GM19043 (cell line): ENCODE measurements around the gene UMODL1.
"Not testable (repeated sequence)": the region's sequence is repeated elsewhere in the genome, so short reads cannot be mapped to it uniquely, and the experiment has no call there.

Experiments
- ATAC-seq: cut with Tn5 transposase; IDR thresholded peaks from one replicate; pipeline ENCODE4 v1.9.1; 2021; ENCODE audit warnings: low read depth; ENCODE audit not compliant: unreplicated experiment

Gene UMODL1

DNA sequence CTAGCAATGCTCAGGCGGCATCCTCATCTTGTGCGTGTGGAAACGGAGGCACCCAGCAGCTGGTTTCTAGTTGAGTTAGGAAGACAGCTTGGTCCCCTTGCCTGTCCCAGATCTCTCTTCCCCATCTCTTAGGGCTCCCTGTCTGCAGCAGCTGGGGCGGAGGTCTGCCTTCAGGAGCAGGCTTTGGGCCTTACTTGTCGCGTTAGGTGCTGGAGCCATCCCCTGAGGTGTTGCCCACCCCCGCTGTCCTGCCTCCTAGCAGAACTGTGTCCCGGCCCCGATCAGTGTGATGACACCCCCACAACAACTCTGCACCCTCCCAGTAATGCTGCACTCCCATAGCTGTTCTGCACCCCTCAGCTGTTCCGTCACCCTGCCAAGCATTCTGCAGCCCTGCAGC, 40.7 kb downstream of the UMODL1 start:
- ATAC-seq, result no peak

DNA sequence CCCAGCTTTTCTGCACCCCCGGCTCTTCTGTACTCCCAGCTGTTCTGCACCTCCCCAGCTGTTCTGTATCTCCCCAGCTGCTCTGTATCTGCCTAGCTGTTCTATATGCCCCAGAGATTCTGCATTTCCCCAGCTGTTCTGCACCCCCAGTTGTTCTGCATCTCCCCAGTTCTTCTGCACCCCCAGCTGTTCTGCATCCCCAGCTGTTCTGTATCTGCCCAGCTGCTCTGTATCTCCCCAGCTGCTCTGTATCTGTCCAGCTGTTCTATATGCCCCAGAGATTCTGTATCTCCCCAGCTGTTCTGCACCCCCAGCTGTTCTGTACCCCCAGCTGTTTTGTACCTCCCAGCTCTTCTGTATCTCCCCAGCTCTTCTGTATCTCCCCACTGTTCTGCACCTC, 41.1 kb downstream of the UMODL1 start:
- ATAC-seq, result no peak

DNA sequence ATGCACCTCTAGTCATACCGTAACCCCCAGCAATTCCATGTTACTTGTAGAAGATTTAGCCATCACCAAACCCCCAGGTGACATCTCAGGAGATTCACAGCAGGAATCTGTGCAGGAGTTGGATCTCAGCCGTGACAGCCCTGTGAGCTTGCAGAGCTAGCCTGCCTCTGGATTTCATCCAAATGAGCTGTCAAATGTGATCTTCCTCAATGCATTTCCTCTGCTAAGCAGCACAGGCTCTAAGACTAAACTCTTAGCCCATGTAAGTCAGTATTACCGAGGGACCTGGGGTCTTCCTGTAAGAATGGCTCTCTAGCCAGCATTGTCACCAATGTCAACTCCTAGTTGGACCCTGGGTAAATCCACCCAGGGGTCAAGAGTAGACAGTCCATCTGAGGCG, 41.7 kb downstream of the UMODL1 start:
- no peak for ATAC-seq

DNA sequence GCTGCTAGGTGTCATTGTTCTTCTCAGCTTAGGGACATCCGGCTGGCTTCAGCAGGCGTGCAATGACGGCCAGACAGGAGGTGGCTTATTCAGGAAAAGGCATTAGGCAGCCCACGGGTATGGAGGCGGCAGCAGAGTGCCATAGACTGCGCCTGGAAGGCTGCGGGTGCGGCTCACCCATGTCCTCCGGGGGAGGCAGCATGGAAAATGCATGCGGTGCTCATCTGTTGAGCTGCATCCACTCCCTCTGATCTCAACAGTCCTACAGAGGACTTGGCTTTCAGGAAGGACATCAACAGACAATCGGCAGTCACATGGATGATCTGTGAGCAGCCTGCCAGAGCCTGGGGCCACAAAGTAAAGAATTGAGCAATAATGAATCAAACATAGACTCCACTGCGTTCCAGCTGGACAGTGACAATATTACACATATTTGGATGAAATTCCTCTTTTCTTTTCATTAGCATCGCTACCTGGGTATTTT, 42.9 kb downstream of the UMODL1 start:
- ATAC-seq, result no peak

DNA sequence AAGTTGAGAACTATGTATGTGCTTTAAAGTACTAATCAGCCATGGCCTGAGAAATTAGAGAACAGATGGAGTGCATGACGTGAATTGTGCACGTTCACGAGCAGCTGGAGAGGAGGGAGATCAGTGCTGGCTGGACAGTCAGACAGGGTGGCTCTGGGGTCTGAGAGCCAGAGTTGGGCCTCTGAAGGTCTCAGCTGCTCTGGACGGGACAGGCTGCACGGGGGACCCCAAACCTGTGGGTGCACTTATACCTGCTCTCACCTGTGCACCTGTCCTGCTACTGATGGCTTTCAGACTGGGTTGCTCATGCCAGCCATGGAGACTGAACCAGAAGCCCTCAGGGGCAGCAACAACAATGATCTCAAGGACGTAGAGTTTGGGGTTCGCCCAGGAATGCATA, 43.5 kb downstream of the UMODL1 start:
- ATAC-seq, result no peak

DNA sequence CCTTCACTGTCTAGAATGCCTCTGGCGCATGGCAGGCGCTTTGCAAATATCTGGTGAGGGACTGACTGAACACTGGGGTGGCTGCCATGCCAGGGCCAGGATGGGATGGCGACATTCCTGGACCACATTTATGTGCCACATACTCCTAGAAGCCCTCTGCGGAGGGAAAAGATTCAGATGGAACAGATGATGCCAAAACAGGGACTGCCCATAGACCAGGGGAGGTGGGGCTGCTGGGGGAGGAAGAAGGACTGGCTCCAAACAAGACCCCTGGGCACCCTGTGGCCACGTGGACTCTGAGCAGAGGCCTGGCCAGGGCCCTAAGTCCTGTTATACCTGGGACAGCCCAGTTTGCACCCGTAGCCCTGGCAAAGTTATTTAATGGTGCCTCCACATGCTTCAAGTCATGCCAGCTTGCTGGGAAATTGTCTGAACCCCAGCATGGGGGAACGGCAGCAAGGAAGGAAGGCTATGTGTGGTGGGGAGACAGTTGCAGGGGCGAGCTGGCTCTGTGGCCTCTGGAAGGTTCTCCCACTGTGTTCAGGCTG, 44.1 kb downstream of the UMODL1 start:
- ATAC-seq, result no peak

DNA sequence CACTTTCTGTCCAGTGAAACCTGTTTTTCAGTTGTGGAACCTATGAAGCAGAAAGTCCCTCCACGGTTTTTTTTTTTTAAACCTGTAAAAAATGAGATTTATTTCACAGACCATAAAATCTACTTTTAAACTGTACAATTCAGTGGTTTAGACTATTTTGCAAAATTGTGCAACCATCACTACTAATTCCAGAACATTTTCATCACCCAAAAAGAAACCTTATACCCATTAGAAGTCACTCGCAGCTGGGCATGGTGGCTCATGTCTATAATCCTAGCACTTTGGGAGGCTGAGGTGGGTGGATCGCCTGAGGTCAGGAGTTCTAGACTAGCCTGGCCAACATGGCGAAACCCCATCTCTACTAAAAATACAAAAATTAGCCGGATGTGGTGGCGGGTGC, 45.4 kb downstream of the UMODL1 start:
- ATAC-seq, result not testable (repeated sequence)

DNA sequence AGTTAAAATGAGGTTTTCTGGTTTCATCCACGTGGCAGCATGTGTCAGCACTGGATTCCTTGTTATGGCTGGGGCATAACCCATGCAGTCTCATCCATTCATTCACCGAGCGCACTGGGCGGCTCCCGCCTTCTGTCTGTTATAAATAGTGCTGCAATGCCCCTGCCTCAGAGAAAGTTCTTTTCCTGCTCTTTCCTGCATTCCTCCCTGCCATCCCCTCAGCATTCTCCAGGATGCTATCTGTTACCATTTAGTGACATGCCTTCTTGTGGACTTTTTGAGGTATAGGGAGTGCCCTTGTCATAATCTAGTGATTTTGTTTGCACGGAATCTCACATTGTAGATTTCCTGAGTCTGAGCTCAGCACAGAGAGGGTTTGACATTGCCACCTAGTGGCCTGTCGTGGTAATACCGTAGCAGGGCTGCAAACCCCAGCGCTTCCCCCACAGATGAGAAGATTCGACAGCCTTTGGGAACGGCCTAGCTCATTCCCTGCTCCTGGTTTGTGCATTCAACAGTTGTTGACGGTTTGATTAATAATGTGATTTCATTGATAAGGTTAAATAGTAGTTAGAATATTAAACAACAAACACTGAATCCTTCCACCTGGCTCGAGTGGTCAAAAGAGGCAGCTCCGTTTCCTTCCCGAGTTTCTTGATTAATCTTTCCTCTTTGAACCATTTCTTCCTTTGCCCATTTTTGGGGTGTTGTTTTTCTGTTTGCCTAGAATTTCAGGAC, 46.3 kb downstream of the UMODL1 start:
- no peak for ATAC-seq

DNA sequence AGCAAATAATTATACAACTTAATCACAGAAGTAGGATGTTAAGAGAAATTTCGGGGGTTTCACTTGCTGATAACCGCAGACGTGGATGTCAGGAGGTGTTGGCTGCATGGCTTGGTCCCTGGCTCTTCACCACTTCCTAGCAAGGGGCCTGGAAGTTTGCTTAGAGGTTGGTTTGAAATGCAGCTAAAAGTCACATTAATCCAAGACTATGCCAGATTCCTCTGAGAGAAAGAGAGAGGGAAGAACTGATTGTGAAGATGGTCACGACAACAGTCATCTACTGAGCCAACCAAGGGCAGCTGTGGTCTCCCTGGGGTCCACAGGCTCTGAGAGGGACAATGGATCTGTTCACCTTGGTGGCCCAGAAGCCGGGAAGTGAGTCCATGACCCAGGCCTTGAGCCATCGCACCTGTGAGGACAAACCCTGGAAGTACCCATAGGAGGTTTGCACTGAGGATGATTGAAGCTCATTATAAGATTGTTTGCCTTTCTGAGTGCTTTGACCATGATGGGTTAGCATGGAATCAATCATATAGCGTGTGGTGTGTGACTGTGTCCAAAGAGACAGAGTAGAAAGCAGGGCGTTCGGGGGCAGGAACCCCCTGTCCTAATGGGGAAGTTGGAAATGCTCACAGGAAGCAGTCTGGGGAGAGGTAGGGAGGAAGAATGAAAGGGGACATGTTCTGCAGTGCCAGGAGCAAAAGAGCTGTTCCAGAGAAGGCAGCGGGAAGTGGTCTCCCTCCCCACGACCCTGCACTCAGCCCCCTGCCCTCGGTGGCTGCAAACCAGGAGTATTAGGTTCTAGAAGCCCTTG, 47.1 kb downstream of the UMODL1 start:
- ATAC-seq, result no peak

DNA sequence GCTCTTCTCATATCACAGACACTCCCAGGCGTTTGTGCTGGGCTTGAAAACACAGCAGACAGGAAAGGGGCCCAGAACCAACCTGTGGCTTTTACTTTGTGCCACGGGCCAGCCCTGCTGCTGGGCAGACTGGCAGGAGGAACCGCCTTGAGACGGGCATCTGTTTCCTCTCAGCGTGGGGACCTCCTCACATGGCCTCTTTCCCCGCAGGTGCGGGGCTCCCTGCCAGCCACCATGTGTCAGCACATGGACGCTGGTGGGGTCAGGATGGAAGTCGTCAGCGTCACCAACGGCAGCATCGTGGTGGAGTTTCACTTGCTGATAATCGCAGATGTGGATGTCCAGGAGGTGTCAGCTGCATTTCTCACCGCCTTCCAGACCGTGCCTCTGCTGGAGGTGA, 47.8 kb downstream of the UMODL1 start:
- no peak for ATAC-seq

DNA sequence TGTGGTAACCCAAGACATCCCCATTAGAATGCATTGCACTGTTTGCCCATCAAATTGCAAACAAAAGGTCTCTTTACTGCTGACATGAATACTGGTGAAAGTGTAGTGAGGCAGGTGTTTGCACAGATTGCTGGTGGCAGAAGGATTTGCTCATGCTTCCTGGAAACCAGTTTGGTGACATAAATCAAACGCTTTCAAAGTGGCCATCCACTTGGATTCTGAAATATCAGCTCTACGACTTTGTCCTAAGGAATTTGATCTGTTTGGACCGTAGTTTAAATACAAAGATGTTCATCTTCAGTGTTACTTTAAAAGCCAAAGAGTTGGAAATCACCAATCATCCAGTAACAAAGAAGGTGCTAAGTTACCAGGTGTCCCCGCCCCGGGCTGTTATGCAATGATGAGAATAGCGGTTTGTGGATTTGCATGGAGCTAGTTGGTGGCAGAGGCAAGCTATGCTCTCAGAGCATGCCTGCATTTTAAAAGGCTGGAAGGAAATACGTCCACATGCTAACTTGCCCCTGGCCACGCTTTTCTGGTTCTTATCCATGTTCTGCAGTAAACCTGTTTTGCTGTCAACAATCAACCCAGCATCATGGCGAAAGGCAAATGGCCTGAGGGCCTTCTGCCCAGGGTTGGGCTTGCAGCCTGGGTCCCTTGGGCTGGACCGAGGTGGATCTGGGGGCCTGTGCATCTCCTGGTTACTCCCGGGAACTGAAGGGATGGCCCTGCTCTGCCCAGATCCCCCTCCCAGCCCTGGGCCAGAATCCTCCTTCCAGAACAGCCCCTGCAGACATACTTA, 49.2 kb downstream of the UMODL1 start:
- ATAC-seq, result no peak

DNA sequence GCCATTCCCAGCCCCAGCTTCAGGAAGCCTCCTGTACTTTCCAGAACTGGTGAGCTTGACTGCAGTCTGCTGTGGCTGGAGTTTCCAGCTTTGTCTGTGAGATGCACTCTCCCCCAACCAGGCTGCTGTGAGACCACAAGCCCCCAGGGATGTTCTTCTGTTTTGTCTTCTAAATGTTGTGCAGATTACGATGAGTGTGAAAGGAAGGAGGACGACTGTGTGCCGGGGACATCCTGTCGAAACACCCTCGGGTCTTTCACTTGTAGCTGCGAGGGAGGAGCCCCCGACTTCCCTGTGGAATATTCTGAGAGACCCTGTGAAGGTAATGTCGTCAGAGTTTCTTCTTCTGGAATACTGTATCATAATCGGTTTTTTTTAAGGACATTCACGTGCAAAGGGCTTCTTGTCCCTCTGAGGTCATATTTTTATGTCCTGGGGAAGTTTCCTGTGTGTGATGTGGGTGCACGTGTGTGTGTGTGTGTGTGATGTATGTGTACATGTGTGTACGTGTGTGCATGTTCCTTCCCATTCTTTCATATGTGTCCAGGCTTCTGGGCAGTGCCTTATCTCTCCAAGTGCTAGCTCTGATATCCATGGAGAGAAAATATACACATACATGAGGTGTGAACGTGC, 49.9 kb downstream of the UMODL1 start:
- ATAC-seq, result no peak

DNA sequence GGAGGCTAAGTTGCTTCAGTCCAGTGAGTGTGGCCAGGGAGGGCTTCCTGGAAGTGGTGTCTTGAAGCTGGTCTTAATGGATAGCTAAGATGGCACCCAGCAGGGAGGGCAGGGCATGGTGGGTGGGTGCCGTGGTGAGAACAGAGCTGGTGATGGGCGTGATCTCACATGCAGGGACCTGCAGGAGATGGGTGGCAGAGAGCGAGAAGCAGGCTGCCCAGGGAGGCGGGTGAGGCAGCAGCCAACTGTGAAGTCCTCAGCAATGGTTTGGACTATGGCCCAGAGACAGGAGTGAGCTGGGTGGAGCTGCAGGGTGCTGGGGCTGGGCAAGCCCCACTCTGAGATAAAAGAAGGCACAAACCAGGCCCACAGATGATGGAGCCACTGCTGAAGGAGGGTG, 50.7 kb downstream of the UMODL1 start:
- no peak for ATAC-seq

DNA sequence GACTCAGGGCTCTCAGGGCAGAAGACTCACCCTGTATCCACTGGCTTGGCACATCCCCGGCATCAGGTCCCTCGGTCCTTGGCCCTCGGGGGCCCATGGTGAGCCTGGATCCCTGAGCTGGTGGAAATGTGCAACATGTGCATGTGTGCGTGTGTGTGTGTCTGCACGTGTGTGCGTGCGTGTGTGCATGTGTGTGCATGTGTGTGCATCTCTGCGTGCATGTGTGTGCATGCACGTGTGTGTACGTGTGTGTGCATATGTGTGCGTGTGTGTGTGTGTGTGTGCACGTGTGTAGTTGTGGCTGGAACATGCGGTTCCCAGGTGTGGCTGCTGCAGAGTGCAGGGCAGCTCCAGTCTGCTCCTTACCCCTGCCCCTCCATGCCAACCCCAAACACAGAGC, 51.3 kb downstream of the UMODL1 start:
- no peak for ATAC-seq

DNA sequence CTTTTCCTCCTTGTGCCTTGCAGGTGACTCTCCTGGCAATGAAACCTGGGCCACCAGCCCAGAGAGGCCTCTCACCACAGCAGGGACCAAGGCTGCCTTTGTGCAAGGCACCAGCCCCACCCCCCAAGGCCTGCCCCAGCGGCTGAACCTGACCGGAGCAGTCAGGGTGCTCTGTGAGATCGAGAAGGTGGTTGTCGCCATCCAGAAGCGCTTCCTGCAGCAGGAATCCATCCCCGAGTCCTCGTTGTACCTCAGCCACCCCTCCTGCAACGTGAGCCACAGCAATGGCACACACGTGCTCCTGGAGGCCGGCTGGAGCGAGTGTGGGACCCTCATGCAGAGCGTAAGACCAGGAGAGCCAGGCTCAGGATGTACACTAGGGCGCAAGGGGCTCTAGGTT, 51.7 kb downstream of the UMODL1 start:
- ATAC-seq, result no peak

DNA sequence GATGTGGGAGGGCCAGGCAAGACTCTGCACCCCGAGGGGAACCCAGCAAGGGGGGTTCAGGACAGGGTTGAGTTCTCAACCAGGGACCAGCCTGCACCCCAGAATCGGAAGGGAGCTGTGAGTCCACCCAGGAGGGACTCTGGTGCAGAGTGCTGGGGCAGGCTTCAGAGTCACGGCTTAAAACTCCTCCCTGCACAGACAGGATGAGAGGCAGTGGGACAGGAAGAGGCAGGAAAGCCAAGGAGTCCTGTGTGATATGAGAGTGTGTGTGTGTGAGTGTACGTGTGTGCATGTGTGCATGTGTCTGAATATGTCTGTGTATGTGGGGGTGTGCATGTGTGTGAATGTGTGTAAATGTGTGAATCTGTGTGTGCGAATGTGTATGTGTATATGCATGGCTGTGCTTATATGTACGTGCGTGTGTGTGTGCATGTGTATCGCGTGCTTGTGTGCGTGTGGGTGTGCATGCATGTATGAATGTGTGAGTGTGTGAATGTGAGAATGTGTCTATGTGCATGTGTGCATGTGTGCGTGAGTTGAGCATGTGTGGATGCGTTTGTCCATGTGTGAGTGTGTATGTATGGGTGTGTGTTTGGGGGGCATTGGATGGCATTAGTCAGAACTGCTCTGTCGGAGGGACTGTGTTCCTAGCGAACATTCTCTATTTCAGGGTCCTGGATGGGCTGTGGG, 52.2 kb downstream of the UMODL1 start:
- ATAC-seq, result no peak

DNA sequence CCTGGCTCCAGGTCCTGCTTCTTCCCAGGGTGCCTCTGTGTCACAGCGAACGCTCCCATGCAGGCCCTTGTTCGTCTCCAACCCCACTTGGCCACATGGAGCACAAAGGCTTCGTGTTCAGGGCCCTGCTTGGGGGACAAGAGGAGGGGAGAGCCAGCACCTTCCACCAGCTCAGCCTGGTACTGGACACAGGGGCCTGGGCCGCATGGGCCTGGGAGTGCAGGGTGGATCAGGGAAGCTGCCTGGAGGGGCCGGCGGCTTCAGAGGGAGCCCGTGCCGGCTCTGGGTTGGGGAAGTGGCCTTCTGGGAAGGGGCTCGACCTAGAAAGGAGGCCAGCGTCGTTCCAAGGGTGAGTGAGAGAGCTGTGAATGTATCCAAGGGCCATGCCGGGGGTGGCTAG, 53.0 kb downstream of the UMODL1 start:
- no peak for ATAC-seq

DNA sequence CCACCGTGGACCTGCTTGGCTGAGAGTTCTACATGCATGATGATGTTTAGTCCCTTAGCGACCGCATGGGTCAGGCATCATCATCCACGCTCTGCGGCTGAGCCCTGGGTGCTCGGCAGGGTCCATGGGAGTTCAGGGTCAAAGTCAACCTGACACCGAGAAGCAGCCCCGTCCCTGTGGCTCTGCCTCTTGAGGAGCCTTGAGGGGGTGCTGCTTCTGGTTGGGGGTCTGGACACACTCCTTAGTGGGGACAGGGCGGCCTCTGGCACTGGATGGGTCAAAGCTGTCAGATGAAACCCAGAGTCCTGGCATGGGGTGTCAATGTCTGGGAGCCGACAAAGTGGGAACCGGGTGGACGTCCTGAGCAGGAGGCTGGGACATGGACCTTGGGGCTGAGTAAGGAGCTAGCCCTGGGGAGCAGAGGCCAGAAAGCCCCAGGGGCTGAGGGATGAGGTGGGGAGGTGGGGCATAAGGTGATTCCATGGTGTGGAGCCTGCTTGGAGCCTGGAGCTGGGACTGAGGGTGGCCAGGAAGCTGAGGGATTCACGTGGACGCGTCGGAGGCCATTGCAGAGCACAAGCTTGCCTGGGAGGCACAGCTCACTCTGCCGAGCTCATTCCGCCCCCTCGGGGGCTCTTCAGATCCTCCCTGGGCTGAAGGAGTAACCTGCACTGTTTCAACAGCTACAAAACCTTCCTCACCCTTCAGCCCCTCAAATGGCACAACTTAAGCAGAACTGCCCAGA, 53.9 kb downstream of the UMODL1 start:
- no peak for ATAC-seq
